Measurements from ENCODE around the gene LRMDA.

The LRMDA gene

DNA sequence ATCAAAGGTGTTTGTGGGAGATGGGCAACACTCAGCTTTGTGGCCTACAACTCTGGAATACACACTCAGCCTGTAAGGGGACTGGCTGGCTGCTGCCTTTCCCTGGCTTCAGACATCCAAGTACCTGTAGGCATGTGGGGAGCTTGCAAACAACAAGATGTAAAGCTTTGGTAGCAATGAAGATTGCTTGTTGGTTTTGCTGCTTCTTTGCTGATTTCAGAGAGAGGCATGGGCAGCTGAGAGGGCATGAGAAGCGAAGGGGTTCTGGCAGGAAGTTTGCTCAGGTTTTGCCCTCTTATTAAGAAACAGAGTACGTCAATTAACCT is 434.8 kb downstream of the LRMDA start:
- Histone ChIP-seq H2BK5ac (ENCODE audit: low read depth, low read length, poor library complexity, severe bottlenecking) (no peak overlapping the region), H4K91ac (ENCODE audit: low read length) (no peak overlapping the region), H4K8ac (ENCODE audit: low read length) (no peak overlapping the region), H3K36me3 (ENCODE audit: control insufficient read depth in 1 of 2, insufficient read depth in 2 of 2, low read depth in 1 of 2, low read length in 2 of 2) (no peaks in the 10 kb centered on the region), H2BK120ac (ENCODE audit: low read depth, low read length) (no peak overlapping the region), H3K79me1 (replicated peaks; ENCODE audit: low read length, poor library complexity, severe bottlenecking) (no peaks in the 10 kb centered on the region), H3K4ac (ENCODE audit: low read depth in 1 of 2, low read length in 2 of 2) (no peak overlapping the region), H3K4me3 (ENCODE audit: insufficient read depth in 1 of 2, low read depth in 1 of 2, low read length in 2 of 2) (no peak overlapping the region), H3K9me3 (ENCODE audit: control insufficient read depth, low read length) (no peaks in the 10 kb centered on the region), H3K23ac (ENCODE audit: low read length in 2 of 2) (no peak overlapping the region), H3K4me2 (ENCODE audit: low read length, poor library complexity, severe bottlenecking) (no peak overlapping the region), H3K4me1 (ENCODE audit: control insufficient read depth, insufficient read depth, low read depth, low read length) (no peaks in the 10 kb centered on the region), H2AFZ (ENCODE audit: low read depth, low read length) (no peak overlapping the region), H2AK5ac (ENCODE audit: low read length, severe bottlenecking) (no peak overlapping the region), H2BK12ac (ENCODE audit: low read length in 2 of 2) (no peak overlapping the region), H3K18ac (ENCODE audit: low read depth in 1 of 2, low read length in 2 of 2) (no peak overlapping the region), H3K27me3 (ENCODE audit: control insufficient read depth in 1 of 2, insufficient read depth in 1 of 2, low read length in 2 of 2) (peaks cover 0 to 17% of the 10 kb centered on the region in 2 experiments), H3K9ac (ENCODE audit: low read length) (no peak overlapping the region), H3K14ac (ENCODE audit: low read length in 2 of 2) (peak overlapping the region in 1 of 2 experiments; percentile 31), H2BK15ac (ENCODE audit: low read depth, poor library complexity, severe bottlenecking) (no peak overlapping the region), H3K27ac (ENCODE audit: low read length, poor library complexity, severe bottlenecking) (no peak overlapping the region)
- no peak for DNase-seq
- 82% methylated on average over 2 of the region's 2 CpGs for WGBS

GRCh38 chr10:75866731-75867130 is 435.3 kb downstream of the LRMDA start:
- Histone ChIP-seq H3K4me2 (ENCODE audit: low read length, poor library complexity, severe bottlenecking) (no peak overlapping the region), H3K4ac (ENCODE audit: low read depth in 1 of 2, low read length in 2 of 2) (no peak overlapping the region), H4K91ac (ENCODE audit: low read length) (no peak overlapping the region), H3K23ac (ENCODE audit: low read length in 2 of 2) (no peak overlapping the region), H3K36me3 (ENCODE audit: control insufficient read depth in 1 of 2, insufficient read depth in 2 of 2, low read depth in 1 of 2, low read length in 2 of 2) (no peaks in the 10 kb centered on the region), H3K14ac (ENCODE audit: low read length in 2 of 2) (no peak overlapping the region), H3K79me1 (replicated peaks; ENCODE audit: low read length, poor library complexity, severe bottlenecking) (no peaks in the 10 kb centered on the region), H3K27ac (ENCODE audit: low read length, poor library complexity, severe bottlenecking) (no peak overlapping the region), H2AFZ (ENCODE audit: low read depth, low read length) (no peak overlapping the region), H2AK5ac (ENCODE audit: low read length, severe bottlenecking) (no peak overlapping the region), H3K9ac (ENCODE audit: low read length) (no peak overlapping the region), H3K27me3 (ENCODE audit: control insufficient read depth in 1 of 2, insufficient read depth in 1 of 2, low read length in 2 of 2) (peaks cover 0 to 21% of the 10 kb centered on the region in 2 experiments), H4K8ac (ENCODE audit: low read length) (no peak overlapping the region), H3K9me3 (ENCODE audit: control insufficient read depth, low read length) (no peaks in the 10 kb centered on the region), H2BK12ac (ENCODE audit: low read length in 2 of 2) (no peak overlapping the region), H2BK120ac (ENCODE audit: low read depth, low read length) (no peak overlapping the region), H3K4me1 (ENCODE audit: control insufficient read depth, insufficient read depth, low read depth, low read length) (no peaks in the 10 kb centered on the region), H2BK5ac (ENCODE audit: low read depth, low read length, poor library complexity, severe bottlenecking) (no peak overlapping the region), H3K4me3 (ENCODE audit: insufficient read depth in 1 of 2, low read depth in 1 of 2, low read length in 2 of 2) (no peak overlapping the region), H2BK15ac (ENCODE audit: low read depth, poor library complexity, severe bottlenecking) (no peak overlapping the region), H3K18ac (ENCODE audit: low read depth in 1 of 2, low read length in 2 of 2) (no peak overlapping the region)
- WGBS = 22% methylated on average over 4 of the region's 4 CpGs
- no peak for DNase-seq

GRCh38 chr10:75868574-75868973 is 437.1 kb downstream of the LRMDA start:
- Histone ChIP-seq H4K91ac (ENCODE audit: low read length) (no peak overlapping the region), H3K23ac (ENCODE audit: low read length in 2 of 2) (no peak overlapping the region), H2AFZ (ENCODE audit: low read depth, low read length) (no peak overlapping the region), H3K36me3 (ENCODE audit: control insufficient read depth in 1 of 2, insufficient read depth in 2 of 2, low read depth in 1 of 2, low read length in 2 of 2) (no peaks in the 10 kb centered on the region), H2BK120ac (ENCODE audit: low read depth, low read length) (no peak overlapping the region), H3K4me1 (ENCODE audit: control insufficient read depth, insufficient read depth, low read depth, low read length) (no peaks in the 10 kb centered on the region), H3K4ac (ENCODE audit: low read depth in 1 of 2, low read length in 2 of 2) (no peak overlapping the region), H4K8ac (ENCODE audit: low read length) (no peak overlapping the region), H3K9me3 (ENCODE audit: control insufficient read depth, low read length) (no peaks in the 10 kb centered on the region), H3K27me3 (ENCODE audit: control insufficient read depth in 1 of 2, insufficient read depth in 1 of 2, low read length in 2 of 2) (peaks cover 0 to 24% of the 10 kb centered on the region in 2 experiments), H2BK15ac (ENCODE audit: low read depth, poor library complexity, severe bottlenecking) (no peak overlapping the region), H3K9ac (ENCODE audit: low read length) (no peak overlapping the region), H3K79me1 (replicated peaks; ENCODE audit: low read length, poor library complexity, severe bottlenecking) (no peaks in the 10 kb centered on the region), H3K4me3 (ENCODE audit: insufficient read depth in 1 of 2, low read depth in 1 of 2, low read length in 2 of 2) (no peak overlapping the region), H3K14ac (ENCODE audit: low read length in 2 of 2) (no peak overlapping the region), H3K4me2 (ENCODE audit: low read length, poor library complexity, severe bottlenecking) (no peak overlapping the region), H2AK5ac (ENCODE audit: low read length, severe bottlenecking) (no peak overlapping the region), H3K18ac (ENCODE audit: low read depth in 1 of 2, low read length in 2 of 2) (no peak overlapping the region), H3K27ac (ENCODE audit: low read length, poor library complexity, severe bottlenecking) (no peak overlapping the region), H2BK12ac (ENCODE audit: low read length in 2 of 2) (no peak overlapping the region), H2BK5ac (ENCODE audit: low read depth, low read length, poor library complexity, severe bottlenecking) (no peak overlapping the region)
- WGBS = 95% methylated on average over 4 of the region's 5 CpGs
- no peak for DNase-seq

DNA sequence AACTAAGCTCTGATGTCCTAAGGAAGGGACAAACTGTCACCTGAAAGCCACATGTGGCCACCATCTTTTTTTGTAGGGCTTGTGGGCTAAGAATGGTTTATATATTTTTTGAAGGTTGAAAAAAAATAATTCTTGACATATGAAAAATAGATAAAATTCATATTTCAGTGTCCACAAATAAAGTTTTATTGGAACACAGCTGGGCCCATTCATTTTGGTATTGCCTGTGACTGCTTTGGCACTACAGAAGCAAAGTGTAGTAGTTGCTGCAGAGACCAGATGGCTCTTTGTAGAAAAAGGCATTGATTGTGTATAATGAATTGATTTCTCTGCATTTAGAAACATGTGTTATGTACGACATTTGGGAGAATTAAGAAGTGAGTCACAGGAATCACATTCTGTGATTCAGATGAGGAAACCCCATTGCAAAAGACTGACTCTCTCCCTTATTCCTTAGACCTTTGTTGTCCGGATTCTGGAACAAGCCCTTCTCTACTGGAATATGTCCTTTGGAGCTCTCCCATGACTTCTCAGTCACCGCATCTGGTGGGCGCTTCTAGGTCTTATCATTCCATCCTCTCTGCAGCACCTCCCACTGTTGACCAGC is 438.7 kb downstream of the LRMDA start:
- WGBS = 95% methylated on average over 4 of the region's 4 CpGs
- H4K8ac ChIP-seq (ENCODE audit: low read length) = no peak overlapping the region

More for the DNA sequence above, 438.7 kb downstream of the LRMDA start:
- H4K91ac ChIP-seq (ENCODE audit: low read length) = no peak overlapping the region
- peaks cover 0 to 28% of the 10 kb centered on the region in 2 experiments for H3K27me3 ChIP-seq (ENCODE audit: control insufficient read depth in 1 of 2, insufficient read depth in 1 of 2, low read length in 2 of 2)
- H2BK12ac ChIP-seq (ENCODE audit: low read length in 2 of 2) = no peak overlapping the region
- H3K36me3 ChIP-seq (ENCODE audit: control insufficient read depth in 1 of 2, insufficient read depth in 2 of 2, low read depth in 1 of 2, low read length in 2 of 2) = no peaks in the 10 kb centered on the region
- no peak overlapping the region for H3K18ac ChIP-seq (ENCODE audit: low read depth in 1 of 2, low read length in 2 of 2)
- H2AK5ac ChIP-seq (ENCODE audit: low read length, severe bottlenecking) = no peak overlapping the region
- no peak overlapping the region for H3K4ac ChIP-seq (ENCODE audit: low read depth in 1 of 2, low read length in 2 of 2)
- no peak overlapping the region for H3K4me3 ChIP-seq (ENCODE audit: insufficient read depth in 1 of 2, low read depth in 1 of 2, low read length in 2 of 2)
- H2AFZ ChIP-seq (ENCODE audit: low read depth, low read length) = no peak overlapping the region
- H3K14ac ChIP-seq (ENCODE audit: low read length in 2 of 2) = no peak overlapping the region
- no peak overlapping the region for H3K4me2 ChIP-seq (ENCODE audit: low read length, poor library complexity, severe bottlenecking)
- H3K27ac ChIP-seq (ENCODE audit: low read length, poor library complexity, severe bottlenecking) = no peak overlapping the region
- H3K9ac ChIP-seq (ENCODE audit: low read length) = no peak overlapping the region
- no peaks in the 10 kb centered on the region for H3K79me1 ChIP-seq (replicated peaks; ENCODE audit: low read length, poor library complexity, severe bottlenecking)
- no peak overlapping the region for H3K23ac ChIP-seq (ENCODE audit: low read length in 2 of 2)
- no peak overlapping the region for H2BK15ac ChIP-seq (ENCODE audit: low read depth, poor library complexity, severe bottlenecking)
- no peaks in the 10 kb centered on the region for H3K4me1 ChIP-seq (ENCODE audit: control insufficient read depth, insufficient read depth, low read depth, low read length)
- no peak for DNase-seq
- no peak overlapping the region for H2BK5ac ChIP-seq (ENCODE audit: low read depth, low read length, poor library complexity, severe bottlenecking)
- H2BK120ac ChIP-seq (ENCODE audit: low read depth, low read length) = no peak overlapping the region
- no peaks in the 10 kb centered on the region for H3K9me3 ChIP-seq (ENCODE audit: control insufficient read depth, low read length)

Measured in mesenchymal stem cell (in vitro differentiated cells and primary cell).